GM19239 (cell line): ENCODE data around the gene ZBTB18.
"Not testable (repeated sequence)": the region's sequence is repeated elsewhere in the genome, so short reads cannot be mapped to it uniquely, and the experiment has no call there.

Experiments
- DNase-seq: peaks from one replicate; pipeline ENCODE4 v3.0.0; 2011; ENCODE audit warnings: low spot score; ENCODE audit not compliant: insufficient read length
- FAIRE-seq: peaks from 2 replicates; lab custom pipeline; 2011; peaks lifted over from hg19 to GRCh38; lab: Jason Lieb, UNC

The ZBTB18 gene

GRCh38 chr1:244050835-244051444, at the start of gene ZBTB18:
ZBTB18 (plus strand) TSS chr1:244051283; CDS start chr1:244051432, 149 bp downstream.
- FAIRE-seq (peak; percentile 66), DNase-seq (no peak)

GRCh38 chr1:244002721-244003120, 48.4 kb upstream of the ZBTB18 start:
- DNase-seq (no peak), FAIRE-seq (no peak)

- no peak for FAIRE-seq
- DNase-seq: no peak
These were observed 45.6 kb upstream of the ZBTB18 start for GRCh38 chr1:244005455-244005854.

GRCh38 chr1:244006381-244006901, 44.6 kb upstream of the ZBTB18 start:
- DNase-seq (no peak), FAIRE-seq (no peak)

GRCh38 chr1:244006961-244007360, 44.1 kb upstream of the ZBTB18 start:
- no peak for FAIRE-seq
- no peak for DNase-seq

GRCh38 chr1:244010191-244010590, 40.9 kb upstream of the ZBTB18 start:
- FAIRE-seq (no peak), DNase-seq (no peak)

GRCh38 chr1:244010703-244011123, 40.4 kb upstream of the ZBTB18 start:
- FAIRE-seq (no peak), DNase-seq (no peak)

- DNase-seq (no peak), FAIRE-seq (no peak)
These were observed 39.8 kb upstream of the ZBTB18 start for GRCh38 chr1:244011271-244011670.

GRCh38 chr1:244011786-244012185, 39.3 kb upstream of the ZBTB18 start:
- DNase-seq (no peak), FAIRE-seq (no peak)

- DNase-seq (no peak), FAIRE-seq (no peak)
These were observed 38.9 kb upstream of the ZBTB18 start for GRCh38 chr1:244012202-244012601.

GRCh38 chr1:244013100-244013499, 38.0 kb upstream of the ZBTB18 start:
- DNase-seq (no peak), FAIRE-seq (no peak)

GRCh38 chr1:244014862-244015261, 36.2 kb upstream of the ZBTB18 start:
- not testable (repeated sequence) for DNase-seq, FAIRE-seq

GRCh38 chr1:244019982-244020485, 31.0 kb upstream of the ZBTB18 start:
- DNase-seq (no peak), FAIRE-seq (no peak)

- no peak for FAIRE-seq
These were observed 29.7 kb upstream of the ZBTB18 start for GRCh38 chr1:244021427-244021826.

GRCh38 chr1:244022311-244022710, 28.8 kb upstream of the ZBTB18 start:
- DNase-seq: no peak

More at GRCh38 chr1:244021427-244021826, 29.7 kb upstream of the ZBTB18 start:
- no peak for DNase-seq

GRCh38 chr1:244022864-244023440, 28.1 kb upstream of the ZBTB18 start:
- no peak for DNase-seq
- no peak for FAIRE-seq

More at GRCh38 chr1:244022311-244022710, 28.8 kb upstream of the ZBTB18 start:
- FAIRE-seq: no peak

- FAIRE-seq (no peak), DNase-seq (no peak)
These were observed 23.5 kb upstream of the ZBTB18 start for GRCh38 chr1:244027491-244028145.

- no peak for FAIRE-seq
These were observed 22.4 kb upstream of the ZBTB18 start for GRCh38 chr1:244028701-244029100.

GRCh38 chr1:244029124-244029523, 22.0 kb upstream of the ZBTB18 start:
- DNase-seq (no peak), FAIRE-seq (no peak)

More at GRCh38 chr1:244028701-244029100, 22.4 kb upstream of the ZBTB18 start:
- no peak for DNase-seq

GRCh38 chr1:244030481-244031040, 20.5 kb upstream of the ZBTB18 start:
- DNase-seq (no peak), FAIRE-seq (no peak)

- DNase-seq (no peak), FAIRE-seq (no peak)
These were observed 15.7 kb upstream of the ZBTB18 start for GRCh38 chr1:244035358-244035757.
